CD4-positive, alpha-beta T cell treated with Interleukin-15 for 1 hour (primary cell): ENCODE results near the gene CRYBB2.
"Not testable (repeated sequence)": the region's sequence is repeated elsewhere in the genome, so short reads cannot be mapped to it uniquely, and the experiment has no call there.

ENCODE experiments used
- DNase-seq: peaks from one replicate; pipeline ENCODE4 v3.0.0-alpha.2; 2020

The CRYBB2 gene

GRCh38 chr22:25236417-25236816, 17.0 kb downstream of the CRYBB2 start:
- DNase-seq = no peak

GRCh38 chr22:25237503-25237902, 18.1 kb downstream of the CRYBB2 start:
- no peak for DNase-seq

- not testable (repeated sequence) for DNase-seq
These were observed 18.6 kb downstream of the CRYBB2 start for GRCh38 chr22:25238058-25238457.

GRCh38 chr22:25255169-25255568, 35.7 kb downstream of the CRYBB2 start:
- DNase-seq = not testable (repeated sequence)

- DNase-seq = not testable (repeated sequence)
These were observed 48.1 kb downstream of the CRYBB2 start for GRCh38 chr22:25267567-25267966.

GRCh38 chr22:25268902-25269301, 49.5 kb downstream of the CRYBB2 start:
- DNase-seq = not testable (repeated sequence)

- DNase-seq = not testable (repeated sequence)
These were observed 50.6 kb downstream of the CRYBB2 start for GRCh38 chr22:25270061-25270460.

GRCh38 chr22:25273231-25273630, 53.8 kb downstream of the CRYBB2 start:
- DNase-seq = not testable (repeated sequence)

GRCh38 chr22:25273928-25274327, 54.5 kb downstream of the CRYBB2 start:
- DNase-seq = not testable (repeated sequence)

- DNase-seq = not testable (repeated sequence)
These were observed 60.7 kb downstream of the CRYBB2 start for GRCh38 chr22:25280118-25280517.
